Astrocyte (in vitro differentiated cells and primary cell): Measurements from ENCODE around the gene ZNF609. TPM values are rescaled to one million over a fixed set of nuclear protein-coding genes. Genes with fewer than 3 reads are reported as not detected.

Experiments used
- DNase-seq: peaks from one replicate; pipeline ENCODE4 v3.0.0-alpha.2; 2010; ENCODE audit warnings: low read depth
- FAIRE-seq: peaks from 2 replicates; lab custom pipeline; 2011; peaks lifted over from hg19 to GRCh38; lab: Jason Lieb, UNC
- H2AFZ ChIP-seq: 2 replicates; pipeline ENCODE4 v1.6.0; 2012; ENCODE audit warnings: low read depth, low read length, inconsistent platforms
- H3K27ac ChIP-seq: 2 replicates; pipeline ENCODE4 v1.5.1; 2011; ENCODE audit warnings: low read depth, low read length, inconsistent platforms
- H3K27me3 ChIP-seq: 2 replicates; pipeline ENCODE4 v1.6.0; 2011; ENCODE audit warnings: low read length, inconsistent platforms; ENCODE audit not compliant: insufficient read depth
- H3K36me3 ChIP-seq: 2 replicates; pipeline ENCODE4 v1.5.1; 2011; ENCODE audit warnings: low read length, inconsistent platforms; ENCODE audit not compliant: insufficient read depth
- H3K4me1 ChIP-seq: 2 replicates; pipeline ENCODE4 v1.5.1; 2011; ENCODE audit warnings: low read length, inconsistent platforms; ENCODE audit not compliant: insufficient read depth
- H3K4me2 ChIP-seq: 2 replicates; pipeline ENCODE4 v1.6.0; 2012; ENCODE audit warnings: low read length, inconsistent platforms
- H3K4me3 ChIP-seq: 2 replicates; pipeline ENCODE4 v1.5.1; 2011; ENCODE audit warnings: low read depth, mild to moderate bottlenecking, low read length, inconsistent platforms; ENCODE audit not compliant: insufficient read depth
- H3K79me2 ChIP-seq: 2 replicates; pipeline ENCODE4 v1.6.0; 2012; ENCODE audit warnings: mild to moderate bottlenecking, low read length, inconsistent platforms; ENCODE audit not compliant: insufficient read depth
- H3K9ac ChIP-seq: 2 replicates; pipeline ENCODE4 v1.6.0; 2012; ENCODE audit warnings: mild to moderate bottlenecking, low read length, inconsistent platforms
- H3K9me3 ChIP-seq: 2 replicates; pipeline ENCODE4 v1.5.1; 2012; ENCODE audit warnings: low read depth, mild to moderate bottlenecking, low read length, inconsistent platforms; ENCODE audit not compliant: insufficient read depth
- H4K20me1 ChIP-seq: 2 replicates; pipeline ENCODE4 v1.6.0; 2012; ENCODE audit warnings: low read length, inconsistent platforms; ENCODE audit not compliant: insufficient read depth
- H3K27ac Mint-ChIP-seq: one replicate; pipeline ENCODE4 v1.8.0; 2021; ENCODE audit warnings: mild to moderate bottlenecking, mixed read lengths; ENCODE audit not compliant: unreplicated experiment
- H3K27me3 Mint-ChIP-seq: one replicate; pipeline ENCODE4 v1.8.0; 2021; ENCODE audit warnings: low read depth, mixed read lengths; ENCODE audit not compliant: unreplicated experiment
- H3K36me3 Mint-ChIP-seq: one replicate; pipeline ENCODE4 v1.8.0; 2021; ENCODE audit warnings: low read depth, mixed read lengths; ENCODE audit not compliant: unreplicated experiment
- H3K4me1 Mint-ChIP-seq: one replicate; pipeline ENCODE4 v1.8.0; 2021; ENCODE audit warnings: low read depth, mixed read lengths; ENCODE audit not compliant: unreplicated experiment
- H3K4me3 Mint-ChIP-seq: one replicate; pipeline ENCODE4 v1.8.0; 2021; ENCODE audit warnings: mild to moderate bottlenecking, moderate library complexity, mixed read lengths; ENCODE audit not compliant: unreplicated experiment
- H3K9me3 Mint-ChIP-seq: one replicate; pipeline ENCODE4 v1.8.0; 2021; ENCODE audit warnings: mild to moderate bottlenecking, mixed read lengths; ENCODE audit not compliant: unreplicated experiment
- CTCF ChIP-seq: IDR thresholded peaks from 2 replicates; pipeline ENCODE4 v1.5.1; 2011; ENCODE audit warnings: low read depth, mild to moderate bottlenecking, inconsistent platforms, low read length, moderate library complexity; ENCODE audit not compliant: insufficient read depth
- EZH2 ChIP-seq: IDR thresholded peaks from 2 replicates; pipeline ENCODE4 v1.6.1; 2012; ENCODE audit warnings: mild to moderate bottlenecking, low read length, inconsistent platforms; ENCODE audit not compliant: insufficient read depth
- total RNA-seq: library from RNA; stranded (reverse); gene quantifications from 2 replicates; pipeline ENCODE4 v1.2.1, GENCODE V29; 2021

ZNF609 gene
- total RNA-seq, 1 donor from 2014 or later, result 38.5 TPM

GRCh38 chr15:64443747-64444621 is 16.4 kb upstream of the ZNF609 start:
- peaks cover 8% of the 10 kb centered on the region for H3K36me3 ChIP-seq
- H2AFZ ChIP-seq, result no peak overlapping the region
- no peaks in the 10 kb centered on the region for H3K9me3 Mint-ChIP-seq
- no peak for TF ChIP-seq CTCF
- no peak for TF ChIP-seq EZH2
- no peaks in the 10 kb centered on the region for H3K27me3 Mint-ChIP-seq
- no peaks in the 10 kb centered on the region for H4K20me1 ChIP-seq
- H3K36me3 Mint-ChIP-seq, result peaks cover 7% of the 10 kb centered on the region
- H3K27me3 ChIP-seq, result no peaks in the 10 kb centered on the region
- peaks cover 17% of the 10 kb centered on the region for H3K4me1 ChIP-seq
- H3K4me1 Mint-ChIP-seq, result peaks cover 23% of the 10 kb centered on the region
- H3K4me3 ChIP-seq, result peak overlapping the region; percentile 42
- peak overlapping the region; percentile 54 for H3K4me3 Mint-ChIP-seq
- H3K27ac ChIP-seq, result peak overlapping the region; percentile 78
- H3K9me3 ChIP-seq, result no peaks in the 10 kb centered on the region
- H3K4me2 ChIP-seq, result peak overlapping the region; percentile 85
- peak; percentile 91 for DNase-seq
- H3K9ac ChIP-seq, result peak overlapping the region; percentile 58
- peak; percentile 98 for FAIRE-seq
- no peaks in the 10 kb centered on the region for H3K79me2 ChIP-seq
- peak overlapping the region; percentile 94 for H3K27ac Mint-ChIP-seq

GRCh38 chr15:64444836-64445235 is 15.5 kb upstream of the ZNF609 start:
- TF ChIP-seq CTCF (no peak), EZH2 (no peak)
- Histone ChIP-seq H3K4me1 (peaks cover 17% of the 10 kb centered on the region), H3K27me3 (no peaks in the 10 kb centered on the region), H3K4me2 (peak overlapping the region; percentile 85), H3K9ac (peak overlapping the region; percentile 58), H4K20me1 (no peaks in the 10 kb centered on the region), H3K27ac (peak overlapping the region; percentile 78), H3K79me2 (no peaks in the 10 kb centered on the region), H3K9me3 (no peaks in the 10 kb centered on the region), H3K4me3 (peak overlapping the region; percentile 42), H3K36me3 (peaks cover 8% of the 10 kb centered on the region), H2AFZ (no peak overlapping the region)
- Mint-ChIP-seq H3K4me1 (peaks cover 23% of the 10 kb centered on the region), H3K4me3 (no peak overlapping the region), H3K27ac (peak overlapping the region; percentile 94), H3K36me3 (peaks cover 7% of the 10 kb centered on the region), H3K27me3 (no peaks in the 10 kb centered on the region), H3K9me3 (no peaks in the 10 kb centered on the region)
- DNase-seq, result no peak
- no peak for FAIRE-seq
